8988T (cell line): ENCODE measurements around the gene BMAL2.

ENCODE experiments used
- DNase-seq: peaks from one replicate; pipeline ENCODE4 v3.0.0; 2011

The BMAL2 gene

GRCh38 chr12:27332714-27333402 is at the start of gene BMAL2:
Gene BMAL2 (plus strand): TSS chr12:27332836. CDS start chr12:27333073, 237 bp downstream.
- peak; percentile 58 for DNase-seq

- DNase-seq: no peak
Observed at GRCh38 chr12:27284021-27284420, 48.6 kb upstream of the BMAL2 start.

- DNase-seq: no peak
Observed at GRCh38 chr12:27284751-27285150, 47.9 kb upstream of the BMAL2 start.

- no peak for DNase-seq
Observed at GRCh38 chr12:27285403-27285802, 47.2 kb upstream of the BMAL2 start.

GRCh38 chr12:27289414-27289813 is 43.2 kb upstream of the BMAL2 start:
- DNase-seq: no peak

GRCh38 chr12:27290501-27291168 is 42.0 kb upstream of the BMAL2 start:
- no peak for DNase-seq

GRCh38 chr12:27291862-27292261 is 40.8 kb upstream of the BMAL2 start:
- no peak for DNase-seq

- no peak for DNase-seq
Observed at GRCh38 chr12:27292718-27293117, 39.9 kb upstream of the BMAL2 start.

- no peak for DNase-seq
Observed at GRCh38 chr12:27293463-27293862, 39.2 kb upstream of the BMAL2 start.

GRCh38 chr12:27296674-27297073 is 36.0 kb upstream of the BMAL2 start:
- DNase-seq: no peak

GRCh38 chr12:27297566-27297965 is 35.1 kb upstream of the BMAL2 start:
- no peak for DNase-seq

GRCh38 chr12:27299102-27299501 is 33.5 kb upstream of the BMAL2 start:
- no peak for DNase-seq

- DNase-seq: no peak
Observed at GRCh38 chr12:27300226-27300625, 32.4 kb upstream of the BMAL2 start.

- no peak for DNase-seq
Observed at GRCh38 chr12:27303139-27304111, 29.2 kb upstream of the BMAL2 start.

GRCh38 chr12:27304856-27305255 is 27.8 kb upstream of the BMAL2 start:
- DNase-seq: no peak

GRCh38 chr12:27305673-27306456 is 26.8 kb upstream of the BMAL2 start:
- DNase-seq: no peak

GRCh38 chr12:27309293-27309994 is 23.2 kb upstream of the BMAL2 start:
- DNase-seq: no peak

GRCh38 chr12:27309995-27310315 is 22.7 kb upstream of the BMAL2 start:
- DNase-seq: no peak

- DNase-seq: no peak
Observed at GRCh38 chr12:27316947-27317346, 15.7 kb upstream of the BMAL2 start.

GRCh38 chr12:27319409-27319808 is 13.2 kb upstream of the BMAL2 start:
- no peak for DNase-seq

- no peak for DNase-seq
Observed at GRCh38 chr12:27319848-27320247, 12.8 kb upstream of the BMAL2 start.

GRCh38 chr12:27324530-27324929 is 8.1 kb upstream of the BMAL2 start:
- DNase-seq: no peak
